ENCODE results near the gene SCD. TPM values are rescaled to one million over a fixed set of nuclear protein-coding genes. Genes with fewer than 3 reads are reported as not detected.

SCD gene
- total and polyA plus RNA-seq, 10 of the 15 experiments (the other 5 are each of a cell fraction or from before 2014, with no cell fraction given): 68.7 to 279 (median 99.5) TPM

- TF ChIP-seq RELB (IDR thresholded peaks at IDR 0.05; ENCODE audit: low read depth): no peak
Measured at GRCh38 chr10:100355086-100355485, 8.1 kb downstream of the SCD start (continued).

GRCh38 chr10:100356067-100357017 is 9.3 kb downstream of the SCD start:
- RAD21 ChIA-PET (ENCODE audit: unreplicated experiment): no interaction called here
- no peak overlapping the region for H3K27ac ChIP-seq (ENCODE audit: control insufficient read depth, insufficient read depth)
- TF ChIP-seq E4F1 (IDR thresholded peaks at IDR 0.05; ENCODE audit: borderline replicate concordance, partially characterized antibody) (no peak), EGR1 (IDR thresholded peaks at IDR 0.05; ENCODE audit: borderline replicate concordance in 1 of 2, low read depth in 2 of 2, low read length in 2 of 2) (no peak), ZNF592 (IDR thresholded peaks at IDR 0.05) (no peak), BRCA1 (IDR thresholded peaks at IDR 0.05; ENCODE audit: low read depth, low read length) (no peak), PAX8 (IDR thresholded peaks at IDR 0.05) (no peak), SUPT20H (IDR thresholded peaks at IDR 0.05; ENCODE audit: borderline replicate concordance, control insufficient read depth, low read depth, low read length) (no peak), KLF5 (IDR thresholded peaks at IDR 0.05; ENCODE audit: partially characterized antibody) (no peak)
- H3K9ac ChIP-seq (ENCODE audit: control insufficient read depth, insufficient read depth, low read length): no peak overlapping the region
- H3K9me3 ChIP-seq (replicated peaks; ENCODE audit: control insufficient read depth, insufficient read depth, low read length): no peaks in the 10 kb centered on the region
- FAIRE-seq (no peak), DNase-seq (ENCODE audit: low read depth, low spot score) (no peak), ATAC-seq (no peak)
- BruUV-seq (replicated peaks): no TSS peak
- 90% methylated on average over 14 of the region's 14 CpGs for WGBS (ENCODE audit: insufficient coverage, insufficient replicate concordance, low lambda C conversion rate, missing lambda C conversion rate)
- H3K79me2 ChIP-seq (ENCODE audit: control insufficient read depth, insufficient read depth, low read length): peaks cover 15% of the 10 kb centered on the region
- no peak overlapping the region for H3K4me3 ChIP-seq
- intact Hi-C loops (cut with micrococcal nuclease; ENCODE audit: unreplicated experiment): no loop called here
- no peak overlapping the region for H3K4me2 ChIP-seq (ENCODE audit: control insufficient read depth, insufficient read depth)
- CTCF ChIA-PET: interaction anchor here (1.1 to 1.2 kb wide), 2 partner anchors 10 to 76 kb away, joined by 3 read pairs; no protein-coding TSS in a partner anchor
- in situ Hi-C loops (cut with MboI): no loop called here
- H3K4me1 ChIP-seq (ENCODE audit: control insufficient read depth, insufficient read depth, low read length): no peaks in the 10 kb centered on the region
- H4K20me1 ChIP-seq (ENCODE audit: control insufficient read depth, insufficient read depth): no peaks in the 10 kb centered on the region
- no peak overlapping the region for H2AFZ ChIP-seq (ENCODE audit: control insufficient read depth, low read depth, low read length)
- H3K27me3 ChIP-seq (replicated peaks in 1 of 2; ENCODE audit: control insufficient read depth in 2 of 2, insufficient read depth in 2 of 2, low read length in 1 of 2): no peaks in the 10 kb centered on the region
- SMC1A ChIA-PET (ENCODE audit: uncharacterized antibody, unreplicated experiment): no interaction called here
- peaks cover 8 to 46% of the 10 kb centered on the region in 2 experiments for H3K36me3 ChIP-seq (ENCODE audit: control insufficient read depth in 2 of 2, insufficient read depth in 2 of 2, low read length in 1 of 2)
- POLR2A ChIA-PET: no interaction called here

All from GM12878 (cell line).